T-helper 2 cell (primary cell): Measurements from ENCODE around the gene RPS27.

Experiments used
- DNase-seq, 5 experiments: peaks; one replicate each; pipeline versions ENCODE4 v3.0.0 to v3.0.0-alpha.2; 2012 to 2022
- total RNA-seq, 2 donors: gene quantifications; one replicate each; lab custom pipeline; 2026; lab: John Stamatoyannopoulos, UW

The RPS27 gene
- total RNA-seq, result 1,654 to 2,296 reads per million in 2 donors

DNA sequence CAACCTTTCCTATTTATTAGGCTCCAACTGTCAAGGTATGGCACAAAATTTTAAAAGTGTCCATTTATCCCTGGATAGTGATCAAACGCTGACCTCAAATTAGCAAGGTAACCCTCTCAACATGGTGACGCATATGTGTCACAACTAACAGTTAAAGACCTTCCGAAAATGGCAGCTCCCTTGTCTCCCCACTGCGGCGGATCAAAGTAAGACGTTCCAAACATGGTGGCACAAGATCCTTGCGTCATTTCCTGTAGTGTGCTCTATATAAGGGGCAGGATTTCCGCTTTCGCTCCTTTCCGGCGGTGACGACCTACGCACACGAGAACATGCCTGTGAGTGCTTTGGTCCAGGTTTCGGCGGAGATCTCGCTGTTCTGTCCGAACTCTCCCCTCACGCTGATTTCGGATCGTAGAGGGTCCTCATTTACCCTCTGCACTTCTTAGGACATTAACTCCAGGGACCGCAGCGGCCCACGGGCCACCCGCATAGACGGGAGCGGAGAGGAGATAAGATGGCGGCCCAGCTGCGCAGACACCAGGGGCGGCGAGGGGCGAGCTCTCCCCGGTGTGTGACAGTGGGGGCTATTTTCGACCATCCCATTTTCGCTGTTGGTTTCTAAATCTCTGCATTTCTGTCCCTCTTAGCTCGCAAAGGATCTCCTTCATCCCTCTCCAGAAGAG, at the start of gene RPS27:
Gene RPS27 (plus strand): TSS at position 295 of the 683 bp plus-strand sequence. CDS start 35 bp downstream, at position 330.
- DNase-seq, result peak; percentile 53 to 99 (median 84)

DNA sequence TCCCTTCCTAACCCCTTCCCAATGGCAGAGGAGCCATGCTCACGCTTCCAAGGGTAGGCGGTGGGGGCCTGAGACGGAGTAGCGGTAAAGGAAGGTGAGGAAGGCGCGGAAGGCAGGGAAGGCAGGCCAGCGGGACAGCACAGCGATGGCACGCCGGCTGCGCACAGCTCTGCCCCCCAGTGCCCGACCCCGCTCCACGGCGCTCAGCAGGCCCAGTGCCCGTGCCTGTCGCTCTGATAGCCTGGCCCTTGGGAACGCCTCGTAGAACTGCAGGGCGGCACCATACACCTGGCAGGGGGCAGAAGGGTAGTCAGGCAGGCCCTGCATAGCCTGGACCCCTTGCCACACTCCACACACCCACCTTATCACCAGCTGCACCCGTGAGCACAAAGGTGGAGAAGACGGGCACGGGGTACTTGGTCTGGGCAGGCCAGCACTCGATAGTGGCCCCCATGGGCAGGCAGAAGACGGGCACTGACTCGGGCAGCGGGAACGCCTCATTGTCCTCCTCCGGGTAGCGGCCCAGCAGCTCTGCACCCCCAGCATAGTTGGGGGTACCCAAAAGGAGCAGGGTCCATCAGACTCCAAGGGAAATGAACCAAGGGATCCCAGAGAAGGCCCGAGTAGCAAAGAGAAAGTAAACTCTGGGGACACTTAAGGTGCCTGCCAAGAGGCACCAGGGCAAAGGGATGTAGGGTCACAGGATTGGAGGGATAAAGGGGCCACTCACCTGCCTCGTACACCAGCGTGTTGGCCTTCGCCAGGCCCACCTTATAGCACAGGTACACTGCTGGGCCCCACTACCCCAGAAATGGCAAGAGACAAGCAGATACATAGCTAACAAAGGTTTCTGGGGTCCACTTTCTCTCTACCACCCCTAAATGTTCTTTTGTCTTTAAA, 48.5 kb upstream of the RPS27 start:
- DNase-seq, result no peak

DNA sequence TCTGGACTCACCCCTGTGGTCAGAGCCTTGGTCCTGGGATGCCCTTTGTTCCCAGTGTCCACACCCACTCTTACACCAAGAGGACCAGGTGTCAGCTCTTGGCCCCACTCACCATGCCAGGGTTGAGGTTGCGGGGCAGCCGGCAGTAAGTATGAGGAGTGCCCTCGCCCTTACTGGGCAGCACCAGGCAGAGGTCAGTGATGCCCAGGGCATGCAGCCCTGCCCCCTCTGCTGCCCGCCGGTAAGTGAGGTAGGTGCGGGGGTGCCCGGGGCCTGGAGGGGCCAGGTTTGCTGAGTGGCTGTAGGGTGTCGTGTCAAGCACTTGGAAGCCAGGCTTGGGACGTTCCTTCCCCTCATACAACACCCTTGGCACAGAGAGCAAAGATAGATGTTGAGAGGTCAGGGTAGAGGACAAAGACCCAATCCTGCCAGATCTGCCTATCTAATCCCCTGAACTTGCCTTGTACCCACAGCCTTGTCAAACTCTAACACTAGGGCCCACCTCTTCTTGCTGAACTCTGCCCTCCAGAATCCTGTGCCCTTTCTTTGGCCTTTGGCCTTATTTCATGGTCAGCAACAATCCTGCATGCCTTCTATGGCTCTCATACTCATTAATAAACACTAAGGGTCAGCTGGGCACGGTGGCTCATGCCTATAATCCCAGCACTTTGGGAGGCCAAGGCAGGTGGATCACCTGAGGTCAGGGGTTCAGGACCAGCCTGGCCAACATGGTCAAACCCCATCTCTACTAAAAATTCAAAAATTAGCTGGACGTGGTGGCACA, 47.6 kb upstream of the RPS27 start:
- DNase-seq, result no peak

DNA sequence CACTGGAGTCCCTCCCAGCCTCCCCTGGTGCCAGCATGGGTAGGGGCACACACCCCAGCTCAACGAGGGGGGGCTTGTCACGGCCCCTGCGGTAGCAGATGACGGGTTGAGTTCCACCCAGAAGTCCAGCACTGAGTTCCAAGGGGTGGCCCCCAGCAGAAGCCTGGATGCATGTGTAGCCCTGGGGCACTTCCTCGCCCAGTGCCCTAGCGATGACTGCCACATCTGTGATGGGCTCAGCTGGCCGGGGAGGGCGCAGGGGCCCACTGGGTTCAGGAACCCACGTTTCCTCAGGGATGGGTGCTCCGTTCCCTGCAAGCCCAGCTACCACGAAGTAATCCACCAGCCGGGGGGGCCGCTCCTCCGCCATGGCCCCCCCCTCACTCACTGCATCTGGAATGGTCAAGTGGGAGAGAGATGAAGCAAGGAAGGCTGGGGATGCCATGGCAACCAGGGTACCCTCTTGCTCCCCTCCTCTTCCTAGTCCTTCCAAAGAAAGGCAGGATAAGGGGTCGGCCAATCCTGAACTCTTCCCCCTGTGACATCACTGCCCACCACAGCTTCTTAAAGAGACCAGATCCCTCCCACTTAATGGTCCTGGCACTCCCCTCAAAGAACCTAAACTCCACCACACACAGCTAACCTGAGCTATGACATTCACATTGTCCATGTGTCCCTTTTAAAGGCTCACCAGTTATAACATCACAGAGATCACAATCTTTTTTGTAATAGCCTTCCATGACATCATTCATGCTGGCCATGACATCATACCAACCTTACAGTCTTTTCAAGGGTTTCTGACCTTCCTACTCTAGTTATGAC, 46.3 kb upstream of the RPS27 start:
- DNase-seq, result peak in 1 of 5 experiments; percentile 50

DNA sequence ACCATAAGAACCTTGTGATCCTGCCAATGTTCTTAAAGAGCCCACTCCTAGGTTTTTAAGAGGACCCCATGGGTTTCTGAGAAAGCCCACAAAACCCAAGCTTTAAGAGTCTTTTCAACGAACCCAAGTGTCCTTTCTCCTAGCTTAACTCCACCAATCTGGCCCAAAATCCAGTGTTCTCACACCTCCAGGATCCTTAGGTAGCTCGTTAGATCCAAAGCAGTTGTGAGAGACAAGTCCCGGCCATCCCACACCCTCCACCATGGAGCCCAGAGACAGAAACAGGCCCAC, 45.8 kb upstream of the RPS27 start:
- no peak for DNase-seq

DNA sequence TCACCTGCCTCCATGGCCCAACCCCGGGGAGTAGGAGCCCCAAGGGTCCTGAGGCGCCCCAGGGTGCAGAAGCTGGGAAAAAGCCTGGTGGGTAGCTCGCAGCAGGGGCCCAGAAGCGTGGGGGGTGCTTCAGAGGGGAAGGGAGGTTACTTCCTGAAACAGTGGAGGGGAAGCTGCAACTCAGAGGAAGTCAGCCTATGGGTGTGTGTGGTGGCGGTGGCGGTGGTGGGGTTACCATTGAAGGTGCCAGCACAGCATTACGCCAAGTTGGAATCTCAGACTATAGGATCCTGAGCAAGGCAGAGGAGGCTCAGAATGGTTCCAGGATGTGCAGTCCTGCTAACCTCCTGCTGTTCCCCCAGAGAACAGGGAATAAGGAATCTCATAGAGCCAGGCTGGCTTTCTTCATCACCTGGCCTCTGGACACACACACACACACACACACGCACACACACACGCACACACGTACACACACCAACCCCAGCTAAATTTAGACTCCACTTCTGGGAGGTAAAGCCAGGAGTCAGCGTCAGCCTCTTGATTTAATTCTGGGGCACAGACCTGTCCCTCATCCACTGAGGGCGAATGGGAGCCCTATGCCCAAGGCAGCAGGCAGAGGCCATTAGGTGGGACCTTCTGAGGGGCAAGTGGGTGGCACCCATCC, 45.3 kb upstream of the RPS27 start:
- peak; percentile 46 to 95 (median 77) for DNase-seq

DNA sequence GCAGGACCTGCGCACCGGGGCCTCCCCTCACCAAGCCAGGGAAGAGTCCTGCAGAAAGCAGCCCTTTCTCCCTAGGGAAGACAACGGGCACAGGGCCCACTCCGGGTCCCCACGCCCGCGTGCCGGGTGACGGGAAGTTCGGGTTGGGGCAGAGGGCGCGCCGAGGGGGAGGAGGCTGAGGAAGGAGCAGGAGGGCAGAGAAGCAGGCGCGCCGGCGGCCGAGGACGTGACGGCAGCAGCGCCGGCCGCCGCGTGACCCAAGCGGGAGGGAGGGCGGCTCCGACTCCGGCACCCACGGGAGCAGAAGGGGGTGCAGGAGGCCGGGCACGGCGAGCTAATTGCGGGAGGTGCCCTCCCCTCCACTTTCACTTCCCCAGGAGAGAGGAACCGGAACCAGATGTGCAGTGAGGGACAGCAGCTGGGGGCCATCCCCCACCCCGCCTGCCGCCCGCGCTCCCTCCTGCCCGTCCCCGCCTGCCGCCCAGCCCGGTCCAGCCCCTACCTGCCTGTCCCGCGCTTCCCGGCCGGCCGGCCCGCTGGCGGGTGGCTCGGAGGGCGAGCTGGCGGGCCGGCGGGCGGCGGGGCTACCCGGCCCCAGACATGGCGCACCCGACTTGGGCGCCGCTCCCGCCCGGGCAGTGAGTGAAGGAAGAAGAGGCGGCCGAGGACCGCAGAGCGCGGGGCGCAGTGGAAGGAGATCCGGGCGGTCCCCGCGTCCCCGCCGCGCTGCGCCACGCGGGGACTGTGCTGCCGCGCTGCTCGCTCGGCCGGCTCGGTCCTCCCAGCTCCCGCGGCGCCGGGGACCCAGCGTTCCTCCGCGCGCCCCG, 44.6 kb upstream of the RPS27 start:
- peak; percentile 48 to 87 (median 75) for DNase-seq

DNA sequence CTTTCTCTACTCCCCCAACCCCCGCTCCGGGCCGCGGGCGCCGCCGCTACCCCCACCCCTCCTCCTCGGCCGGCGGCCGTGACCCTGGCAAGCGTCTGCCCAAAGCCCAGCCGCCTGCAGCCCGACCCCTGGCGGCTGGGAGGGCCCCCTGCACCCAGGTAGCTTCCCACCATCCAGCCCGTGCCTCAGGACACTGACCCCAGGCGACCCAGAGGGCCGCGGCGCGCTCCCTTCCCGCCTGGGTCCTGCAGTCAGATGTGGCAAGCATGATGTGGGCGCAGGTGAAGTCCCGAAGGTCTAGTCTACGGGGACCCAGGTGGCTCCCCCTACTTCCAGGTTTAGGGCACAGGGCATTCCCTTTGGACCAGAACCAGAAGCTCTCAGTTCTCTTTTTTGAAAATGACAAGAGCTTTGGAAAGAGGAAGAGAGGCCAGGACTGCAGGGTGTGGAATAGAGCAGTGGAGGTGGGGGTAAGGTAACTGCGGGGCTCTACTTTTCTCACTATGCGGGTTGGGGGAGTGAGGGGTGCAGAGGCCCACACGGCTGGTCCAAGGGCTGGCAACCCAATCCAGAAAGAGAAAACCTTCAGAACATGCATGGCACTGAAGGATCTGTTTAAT, 43.8 kb upstream of the RPS27 start, which contains the start of gene DENND4B:
Gene DENND4B (minus strand): TSS at position 97 of the 620 bp plus-strand sequence. CDS start 2,344 bp downstream, outside the sequence.
- peak; percentile 56 to 84 (median 64) for DNase-seq

DNA sequence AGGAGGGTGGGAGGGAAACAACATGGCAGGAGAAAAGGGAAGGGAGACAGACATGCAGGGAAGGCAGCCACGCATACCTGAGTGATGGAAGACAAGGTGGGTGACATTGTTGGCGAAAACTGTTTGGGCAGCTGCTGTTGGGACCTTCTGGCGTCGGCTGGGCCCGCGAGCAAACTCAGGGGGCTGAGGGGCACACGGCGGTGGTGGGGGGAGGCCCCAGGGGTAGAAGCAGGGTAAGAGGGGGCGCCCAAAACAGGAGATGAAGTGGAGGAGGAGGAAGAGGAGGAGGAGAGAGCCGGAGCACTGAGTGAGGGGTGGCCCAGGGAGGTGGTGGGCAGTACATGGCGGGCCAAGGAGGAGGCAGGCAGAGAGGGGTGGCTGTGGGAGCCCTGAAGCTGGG, 39.4 kb upstream of the RPS27 start:
- DNase-seq, result no peak

DNA sequence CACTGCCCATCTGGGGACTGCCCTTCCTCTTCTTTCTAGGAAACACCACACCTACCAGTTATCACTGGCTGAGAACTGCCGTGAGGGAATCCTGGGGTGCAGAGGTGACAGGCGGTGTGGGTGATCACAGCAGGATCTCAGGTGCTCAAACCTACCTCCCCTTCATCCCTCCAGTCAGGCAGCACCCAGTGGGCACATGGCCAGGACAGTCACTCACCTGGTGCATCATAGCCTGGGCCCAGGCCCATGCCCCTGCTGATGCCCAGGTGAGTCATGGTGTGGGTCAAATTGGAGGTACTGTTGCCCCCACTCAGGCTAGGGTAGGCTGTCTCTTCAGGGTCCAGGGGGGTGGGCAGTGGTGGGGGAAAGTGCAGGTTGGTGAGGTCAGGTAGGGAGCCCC, 38.8 kb upstream of the RPS27 start:
- DNase-seq, result no peak

DNA sequence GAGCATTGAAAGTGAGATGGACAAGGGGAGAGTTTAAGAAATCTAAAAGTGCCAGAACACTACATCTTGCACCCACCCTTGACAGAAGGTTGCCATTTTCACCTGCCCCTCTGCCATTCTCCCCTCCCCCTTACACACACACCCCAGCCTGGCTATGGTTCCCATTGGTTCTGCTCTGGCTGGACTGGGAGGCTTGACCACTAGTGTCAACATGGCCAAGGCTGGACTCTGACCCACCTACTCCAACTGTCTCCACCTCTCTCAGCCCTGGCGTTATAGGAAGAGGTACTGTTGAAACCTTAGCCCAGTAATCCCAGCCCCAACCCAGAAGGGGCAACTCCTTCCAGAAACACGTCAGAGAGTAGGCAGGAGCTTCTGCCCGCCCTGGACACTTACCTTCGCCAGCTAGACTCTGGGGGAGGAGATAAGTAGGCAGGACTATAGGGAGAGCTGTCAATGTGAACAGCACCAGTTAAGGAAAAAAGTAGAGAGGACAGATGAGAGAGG, 36.6 kb upstream of the RPS27 start:
- no peak for DNase-seq

DNA sequence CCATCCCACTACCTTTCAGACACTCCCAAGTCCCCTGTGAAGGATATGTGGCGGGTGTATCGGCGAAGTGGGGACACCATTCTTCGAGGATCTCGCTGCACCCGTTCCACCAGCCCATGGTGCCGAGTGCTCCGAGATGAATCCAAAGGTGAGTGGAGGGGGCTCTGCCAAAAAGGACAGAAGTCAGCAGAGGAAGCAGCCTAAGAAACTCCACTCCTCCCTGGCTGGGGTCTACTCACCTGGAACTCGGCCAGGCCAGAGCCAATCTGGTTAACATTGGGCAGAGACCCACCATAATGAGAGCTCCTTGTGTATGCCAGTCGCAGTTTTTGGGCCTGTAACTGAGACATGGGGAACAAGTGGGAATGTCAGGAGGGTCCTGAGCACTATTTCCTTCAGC, 35.7 kb upstream of the RPS27 start:
- DNase-seq, result no peak

DNA sequence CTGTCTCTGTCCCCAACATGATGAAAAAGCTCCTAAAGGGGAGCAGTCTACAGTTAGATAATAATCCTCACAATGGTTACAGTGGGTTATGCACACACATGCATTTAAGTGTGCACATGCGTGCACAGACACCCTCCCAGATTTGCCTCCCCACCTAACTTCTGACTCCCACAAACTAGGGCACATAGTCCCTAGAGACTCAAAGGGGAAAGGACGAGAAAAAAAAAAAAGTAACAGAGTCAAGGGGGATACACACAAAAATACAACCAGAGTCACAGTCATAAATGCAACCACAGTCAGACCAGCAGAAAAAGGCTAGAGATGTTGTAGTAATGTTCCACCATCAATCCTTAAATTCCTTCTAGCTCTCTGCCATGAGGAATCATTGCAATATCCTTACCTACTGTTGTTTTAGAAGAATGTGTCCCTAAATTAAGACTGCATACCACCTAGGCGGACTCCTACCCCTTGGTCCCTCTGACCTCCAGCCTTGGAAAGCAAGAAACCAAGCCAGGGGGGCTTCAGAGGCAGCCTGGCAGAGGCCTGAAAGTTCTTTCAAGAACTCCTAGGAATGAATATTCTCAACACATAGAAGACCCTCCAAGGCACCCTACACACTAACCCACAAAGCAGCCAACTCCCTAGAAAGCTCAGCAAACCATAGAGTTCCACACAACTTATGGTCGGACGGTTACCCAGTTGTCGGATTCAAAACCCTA, 33.4 kb upstream of the RPS27 start:
- no peak for DNase-seq

DNA sequence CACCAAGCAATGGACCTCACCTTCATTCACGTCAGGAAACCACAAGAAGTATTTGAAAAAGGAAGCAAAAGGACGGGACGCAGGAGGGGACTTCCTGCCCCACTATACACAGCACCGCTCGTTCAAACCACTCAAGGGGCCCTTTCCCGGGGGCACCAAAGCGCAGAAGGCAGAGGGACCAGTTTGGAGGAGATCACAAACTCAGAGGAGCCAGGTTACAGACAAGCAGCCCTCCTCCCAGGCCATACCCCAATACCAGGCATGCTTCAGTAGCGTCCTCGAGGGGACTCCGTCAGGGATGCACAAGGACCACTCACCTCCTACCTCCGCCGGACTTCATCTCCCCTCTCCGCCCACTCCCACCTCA, 32.8 kb upstream of the RPS27 start:
- DNase-seq, result peak in 3 of 5 experiments; percentile 19 to 66 (median 65)

DNA sequence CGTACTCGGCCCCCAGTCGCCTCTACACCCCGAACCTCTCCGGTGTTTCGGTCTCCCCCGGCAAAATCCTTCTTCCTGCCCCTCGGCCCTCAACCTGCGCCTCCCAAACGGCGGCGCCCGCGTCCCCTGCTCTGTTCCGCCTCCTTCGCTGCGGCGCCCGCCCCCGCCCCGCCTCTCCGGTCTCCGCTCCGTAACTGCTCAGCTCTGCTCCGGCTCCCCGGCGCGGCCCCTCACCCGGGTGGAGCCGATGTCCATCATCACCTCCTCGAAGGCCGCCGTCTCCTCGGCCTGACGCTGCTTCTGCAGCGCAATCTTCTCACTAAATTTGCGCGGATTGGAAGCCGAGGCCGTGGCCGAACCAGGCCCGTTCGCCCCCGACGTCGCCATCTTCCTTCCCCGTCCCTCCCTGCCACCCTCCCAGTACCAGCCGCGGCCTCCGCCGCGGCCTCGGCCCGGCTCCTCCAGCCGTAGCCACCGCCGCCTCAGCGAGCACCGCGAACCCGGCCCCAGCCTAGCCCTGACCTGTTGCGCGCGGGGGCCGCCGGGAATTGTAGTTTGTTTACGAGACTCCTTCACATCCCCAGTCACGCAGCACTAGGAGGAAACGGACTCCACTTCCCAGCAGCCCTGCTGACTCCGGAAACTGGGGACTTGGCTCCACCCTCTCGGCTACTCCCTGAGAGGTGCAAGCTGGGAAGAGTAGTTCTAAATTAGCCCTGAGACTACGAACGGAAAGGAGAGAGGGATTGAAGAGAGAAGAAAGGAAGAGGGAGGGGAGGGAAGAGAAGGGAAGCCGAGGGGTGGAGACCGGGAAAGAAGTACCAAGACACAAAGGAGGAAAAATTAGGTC, 32.2 kb upstream of the RPS27 start, which contains the start of gene CRTC2:
Gene CRTC2 (minus strand): TSS at position 502 of the 850 bp plus-strand sequence. CDS start 115 bp downstream, at position 387.
- peak; percentile 92 to 99 (median 97) for DNase-seq

DNA sequence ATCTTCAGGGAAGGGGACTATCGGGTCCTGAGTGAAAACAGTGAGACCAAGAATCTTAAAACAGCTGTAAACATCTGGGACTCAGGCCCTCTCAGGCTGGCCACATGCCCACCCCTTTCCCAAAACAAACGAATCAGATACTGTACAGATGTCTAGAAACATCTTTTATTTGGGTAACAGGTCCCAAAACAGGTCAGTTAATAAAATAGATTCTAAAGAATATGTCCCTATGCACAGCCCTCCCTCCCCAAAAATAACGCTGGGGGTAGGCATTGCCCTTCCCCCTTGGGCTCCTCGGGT, 31.7 kb upstream of the RPS27 start:
- DNase-seq, result no peak

DNA sequence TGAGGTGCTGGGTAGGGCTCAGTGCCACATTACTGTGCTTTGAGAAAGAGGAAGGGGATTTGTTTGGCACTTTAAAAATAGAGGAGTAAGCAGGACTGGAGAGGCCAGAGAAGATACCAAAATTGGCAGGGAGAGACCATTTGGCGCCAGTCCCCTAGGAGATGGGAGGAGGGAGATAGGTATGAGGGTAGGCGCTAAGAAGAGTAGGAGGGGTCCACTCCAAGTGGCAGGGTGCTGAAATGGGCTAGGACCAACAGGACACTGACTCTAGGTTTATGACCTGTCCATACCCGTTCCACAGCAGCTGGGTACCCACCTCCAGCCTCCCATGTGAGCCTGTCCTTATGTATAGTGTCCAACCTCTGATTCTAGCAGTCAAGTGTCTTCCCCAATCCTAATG, 31.1 kb upstream of the RPS27 start:
- no peak for DNase-seq

DNA sequence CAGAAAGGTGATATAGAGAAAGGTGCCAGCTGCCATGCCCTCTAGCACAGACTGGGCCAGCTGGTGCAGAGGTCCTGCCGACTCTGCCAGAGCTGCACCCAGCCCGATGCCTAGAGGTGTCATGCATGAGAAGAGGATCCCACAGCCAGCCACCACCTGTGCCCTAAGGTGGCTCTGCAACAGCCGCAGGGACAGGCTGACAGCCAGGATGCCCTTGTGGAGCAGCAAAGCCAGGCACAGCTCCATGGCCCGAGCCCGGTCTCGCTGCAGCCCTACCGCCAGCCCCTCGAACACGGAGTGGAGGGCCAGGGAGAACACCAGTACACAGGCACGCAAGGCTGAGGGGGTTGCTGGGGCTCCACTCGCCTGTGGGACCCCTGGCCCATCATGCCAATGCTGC, 30.4 kb upstream of the RPS27 start:
- DNase-seq, result no peak
